Measurements from ENCODE around the gene AP3M1.

DNA sequence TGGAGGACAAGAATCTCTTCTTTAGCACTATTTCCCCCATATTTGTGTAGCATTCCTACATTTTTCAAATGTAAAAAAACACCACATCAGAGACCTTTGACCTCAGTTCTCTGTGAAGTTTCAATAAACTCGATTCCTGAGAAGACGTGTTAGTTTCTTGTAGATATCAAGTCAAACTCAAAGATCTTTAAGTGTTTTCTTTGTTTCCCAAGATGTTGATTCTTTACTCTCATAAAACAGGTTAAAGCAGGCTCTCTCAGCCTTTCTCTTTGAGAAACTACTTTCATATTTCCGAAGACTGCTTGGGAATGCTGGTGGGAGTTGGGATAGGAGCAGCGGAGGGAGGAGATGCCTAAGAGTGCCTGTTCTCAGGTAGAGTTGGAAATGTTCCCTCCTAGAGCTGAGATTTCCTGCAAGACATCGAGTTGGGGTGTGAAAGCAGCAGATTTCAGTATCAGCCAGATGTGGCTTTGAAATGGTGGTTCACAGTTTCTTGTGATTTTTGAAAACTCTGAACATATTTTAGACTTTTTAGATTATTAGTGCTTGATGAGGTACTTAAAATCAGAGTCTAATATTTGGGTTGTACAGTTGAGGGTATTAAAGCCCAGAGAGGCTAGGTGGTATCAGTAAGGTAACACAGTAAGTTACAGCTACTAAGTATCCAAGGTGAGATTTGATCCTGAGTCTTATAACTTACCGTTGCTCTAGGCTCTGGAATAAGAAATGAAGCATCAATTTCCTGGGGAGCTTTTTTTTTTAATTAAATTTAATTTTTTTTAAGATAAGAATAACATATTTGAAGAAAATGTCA, 14.3 kb upstream of the AP3M1 start:
- no peak for TF ChIP-seq EZH2phosphoT487 (IDR thresholded peaks at IDR 0.05; ENCODE audit: insufficient read depth, low read depth)
- no peak for TF ChIP-seq EZH2 (IDR thresholded peaks at IDR 0.05; ENCODE audit: insufficient read depth, poor library complexity, severe bottlenecking)

Data from GM23248 (cell line).